GM21515 (cell line): ENCODE measurements around the gene DHX30.

ENCODE experiments used
- ATAC-seq: cut with Tn5 transposase; IDR thresholded peaks from one replicate; pipeline ENCODE4 v1.9.1; 2021; ENCODE audit not compliant: unreplicated experiment

Gene DHX30

DNA sequence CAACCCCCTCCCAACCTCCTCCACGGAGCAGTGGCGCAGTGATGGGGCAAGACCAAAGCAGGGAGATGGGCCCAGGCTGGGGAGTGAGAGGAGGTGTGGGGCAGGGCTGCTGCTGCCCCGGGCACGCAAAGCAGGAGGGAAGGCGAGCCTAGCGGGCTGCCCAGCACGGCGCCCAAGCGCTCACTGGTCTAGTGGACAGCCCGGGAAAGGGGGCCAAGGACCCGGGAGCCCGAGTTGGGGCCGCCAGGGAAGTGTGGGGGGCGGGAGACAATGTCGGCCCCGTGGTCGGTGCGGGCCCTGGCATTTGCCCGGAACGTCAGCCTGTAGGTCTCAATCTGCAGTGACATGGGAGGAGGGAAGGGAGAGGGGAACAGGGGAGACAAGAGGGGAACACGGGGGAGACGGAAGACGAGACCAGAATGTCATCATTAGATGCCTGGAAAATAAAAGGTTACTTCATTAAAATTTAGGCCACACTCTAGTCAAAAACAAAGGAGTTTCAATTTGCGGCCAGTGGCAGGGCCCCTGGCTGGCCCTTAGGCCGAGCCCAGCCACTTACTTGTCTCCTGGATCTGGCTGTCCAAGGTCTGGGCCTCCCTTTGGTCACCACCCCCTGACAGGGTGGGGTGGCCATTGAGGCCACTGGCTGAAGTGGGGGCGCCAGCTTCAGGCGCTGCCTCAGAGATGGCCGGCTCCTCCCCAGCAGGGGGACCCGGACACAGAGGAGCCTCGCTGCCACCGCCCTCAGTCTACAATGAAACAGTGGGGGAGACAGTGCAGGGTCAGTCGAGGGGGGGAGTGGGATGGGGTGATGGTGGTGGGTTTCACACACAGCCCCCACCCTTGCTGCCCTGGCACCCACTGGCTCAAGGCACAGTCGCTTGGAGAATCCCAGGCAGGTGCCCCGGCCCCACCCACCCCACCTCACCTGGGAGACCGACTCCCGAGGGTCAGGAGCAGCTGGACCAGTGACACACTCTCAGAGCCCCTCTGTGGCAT lies 50.0 kb downstream of the DHX30 start:
- ATAC-seq, result no peak

DNA sequence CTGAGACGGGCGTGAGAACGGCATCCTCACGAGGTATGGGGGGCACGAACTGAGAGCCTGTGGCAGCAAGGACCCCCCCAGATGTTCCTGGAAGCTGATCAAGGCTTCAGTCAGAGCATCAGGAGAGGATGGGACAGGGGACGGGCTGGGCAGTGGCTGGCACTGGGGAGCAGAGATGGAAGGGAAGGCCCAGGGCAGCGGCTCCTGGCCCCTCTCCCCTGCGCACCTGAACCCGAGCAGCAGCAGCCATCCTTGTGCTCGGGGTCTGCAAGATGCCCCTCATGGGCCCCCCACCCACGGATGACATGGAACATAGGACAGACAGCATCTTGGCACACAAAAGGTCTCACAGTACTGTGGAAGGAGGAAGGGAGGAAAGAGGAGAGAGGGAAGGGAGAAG lies 51.3 kb downstream of the DHX30 start:
- ATAC-seq, result no peak

DNA sequence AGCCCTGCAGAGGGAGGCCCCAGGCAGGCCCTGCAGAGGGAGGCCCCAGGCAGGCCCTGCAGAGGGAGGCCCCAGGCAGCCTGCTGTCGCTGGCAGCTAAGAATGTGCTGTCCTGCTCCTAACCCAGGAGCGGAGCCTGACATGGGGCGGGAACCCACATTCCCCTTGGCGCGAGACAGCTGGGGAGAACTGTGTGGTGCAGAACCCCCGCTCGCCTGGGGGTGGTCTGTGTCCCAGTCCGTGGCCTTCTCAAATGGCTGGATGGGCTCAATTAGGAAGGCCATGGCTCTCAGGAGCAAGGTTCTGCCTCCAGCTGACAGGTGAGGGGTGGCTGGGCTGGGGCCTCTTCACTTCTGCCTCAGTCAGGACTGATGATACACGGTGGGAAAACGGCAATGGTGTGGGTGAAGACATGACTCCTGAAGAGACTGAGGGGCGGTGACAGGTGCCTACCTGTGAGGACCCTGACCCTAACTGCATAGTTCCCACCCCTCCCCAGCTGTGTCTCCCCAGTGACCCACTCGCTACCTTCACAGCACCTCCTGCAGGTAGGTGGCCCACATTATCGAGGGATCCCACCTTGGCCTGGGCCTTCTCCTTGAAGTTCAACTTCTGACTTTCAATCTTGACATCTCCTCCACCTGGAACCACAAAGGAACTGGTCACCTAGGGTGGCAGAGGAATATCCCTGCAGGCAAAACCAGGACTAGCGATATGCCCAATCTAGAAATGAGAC lies 52.0 kb downstream of the DHX30 start:
- ATAC-seq, result no peak

DNA sequence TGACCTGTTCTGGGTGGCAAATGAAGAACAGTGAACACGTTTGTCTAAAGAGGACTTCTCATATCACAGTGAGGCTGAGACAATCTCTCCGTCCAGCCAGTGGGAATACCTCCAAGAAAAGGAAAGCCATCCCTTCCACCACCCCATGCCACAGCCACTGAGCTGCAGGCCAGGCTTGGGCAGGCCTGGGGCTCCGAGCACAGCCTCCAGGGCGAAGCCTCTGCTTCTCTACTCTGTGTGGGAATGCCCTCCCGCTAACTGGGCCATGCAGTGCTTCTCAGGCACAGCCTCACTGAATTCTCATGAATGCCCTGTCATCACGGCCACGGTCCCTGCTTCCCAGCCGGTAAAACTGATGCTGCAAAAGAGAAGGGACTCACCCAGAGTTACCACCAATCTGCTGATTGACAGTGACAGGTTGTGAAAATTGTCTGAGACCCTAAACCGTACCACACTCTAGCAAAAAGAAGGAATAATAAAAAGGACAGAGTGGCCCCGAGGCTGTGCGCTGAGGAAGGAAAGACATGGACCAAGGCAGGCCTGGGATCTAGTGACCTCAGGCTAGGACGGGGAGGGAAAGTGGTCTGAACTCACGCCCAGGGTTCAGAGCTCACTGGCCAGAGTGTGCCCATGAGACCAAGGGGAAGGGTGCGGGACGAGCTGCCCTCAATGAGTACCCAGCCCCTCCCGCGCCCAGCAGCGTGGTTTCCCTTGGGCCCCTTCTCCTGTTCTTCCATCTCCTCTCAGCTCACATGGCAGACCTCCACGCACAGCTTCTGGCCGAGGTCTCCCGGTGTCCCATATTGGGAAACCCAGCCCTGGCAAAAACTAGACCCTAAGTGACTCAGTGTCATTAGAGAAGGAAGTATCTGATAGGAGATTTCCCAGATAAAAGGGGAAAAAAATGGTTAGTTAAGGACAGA lies 52.8 kb downstream of the DHX30 start:
- no peak for ATAC-seq

DNA sequence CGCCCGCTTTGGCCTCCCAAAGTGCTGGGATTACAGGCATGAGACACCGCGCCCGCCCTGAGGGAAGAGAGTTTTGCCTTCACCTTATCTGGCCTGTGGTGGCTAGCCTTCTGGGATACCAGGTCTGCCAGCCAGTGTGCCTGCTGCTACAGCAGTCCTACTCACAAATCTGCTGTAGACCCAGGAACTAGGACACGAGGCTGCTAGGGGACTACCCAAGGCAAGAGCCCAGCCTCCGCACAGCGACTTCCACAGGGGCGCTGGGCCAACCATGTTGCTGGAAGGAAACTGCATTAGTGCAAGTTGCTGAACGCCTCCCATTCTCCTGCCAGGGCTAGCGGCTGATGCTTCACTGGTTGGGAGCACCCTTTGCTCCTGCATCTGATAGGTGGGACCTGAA lies 53.7 kb downstream of the DHX30 start:
- no peak for ATAC-seq

DNA sequence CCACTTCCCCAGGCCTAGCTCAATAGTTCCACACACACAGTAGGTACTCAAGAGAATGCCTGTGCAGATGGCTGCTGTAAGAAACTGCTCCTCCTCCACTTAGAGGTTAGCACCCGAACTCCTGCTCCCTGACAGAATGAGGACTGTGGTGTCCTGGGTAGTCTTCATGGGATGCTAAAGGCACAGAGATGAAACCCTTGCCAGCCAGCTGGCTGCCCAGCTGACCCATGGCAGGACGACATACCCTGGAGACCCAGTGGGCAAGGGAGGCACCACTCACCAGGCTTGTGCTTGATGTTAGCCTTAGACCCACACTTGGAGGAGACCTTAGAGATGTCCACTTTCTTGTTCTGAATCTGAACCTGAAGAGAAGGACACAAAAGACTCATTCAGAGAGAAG lies 54.2 kb downstream of the DHX30 start:
- no peak for ATAC-seq

DNA sequence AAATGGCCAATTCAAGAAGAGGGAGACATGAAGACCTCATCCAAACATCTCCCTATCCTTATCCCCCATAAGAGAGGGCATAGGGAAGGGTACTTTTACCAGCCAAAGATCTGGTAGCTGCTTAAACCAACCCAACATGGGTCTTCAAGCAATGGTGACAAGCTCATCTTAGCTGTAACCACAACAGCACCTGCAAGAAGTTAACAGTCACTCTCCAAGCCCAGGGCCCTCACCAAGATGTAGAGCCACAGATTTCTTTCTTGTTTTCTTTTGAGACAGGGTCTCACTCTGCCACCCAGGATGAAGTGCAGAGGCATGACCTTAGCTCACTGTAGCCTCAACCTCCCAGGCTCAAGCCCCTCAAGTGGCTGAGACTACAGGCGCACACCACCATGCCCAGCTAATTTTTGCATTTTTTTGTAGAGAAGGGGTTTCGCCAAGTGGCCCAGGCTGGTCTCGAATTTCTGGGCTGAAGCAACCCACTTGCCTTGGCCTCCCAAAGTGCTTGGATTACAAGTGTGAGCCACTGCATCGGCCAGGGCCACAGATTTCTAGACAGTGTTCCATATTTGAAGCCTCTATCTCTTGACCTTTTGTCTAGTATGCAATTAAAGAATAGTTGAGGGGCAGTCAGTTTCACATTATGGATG lies 57.1 kb downstream of the DHX30 start:
- ATAC-seq, result no peak

DNA sequence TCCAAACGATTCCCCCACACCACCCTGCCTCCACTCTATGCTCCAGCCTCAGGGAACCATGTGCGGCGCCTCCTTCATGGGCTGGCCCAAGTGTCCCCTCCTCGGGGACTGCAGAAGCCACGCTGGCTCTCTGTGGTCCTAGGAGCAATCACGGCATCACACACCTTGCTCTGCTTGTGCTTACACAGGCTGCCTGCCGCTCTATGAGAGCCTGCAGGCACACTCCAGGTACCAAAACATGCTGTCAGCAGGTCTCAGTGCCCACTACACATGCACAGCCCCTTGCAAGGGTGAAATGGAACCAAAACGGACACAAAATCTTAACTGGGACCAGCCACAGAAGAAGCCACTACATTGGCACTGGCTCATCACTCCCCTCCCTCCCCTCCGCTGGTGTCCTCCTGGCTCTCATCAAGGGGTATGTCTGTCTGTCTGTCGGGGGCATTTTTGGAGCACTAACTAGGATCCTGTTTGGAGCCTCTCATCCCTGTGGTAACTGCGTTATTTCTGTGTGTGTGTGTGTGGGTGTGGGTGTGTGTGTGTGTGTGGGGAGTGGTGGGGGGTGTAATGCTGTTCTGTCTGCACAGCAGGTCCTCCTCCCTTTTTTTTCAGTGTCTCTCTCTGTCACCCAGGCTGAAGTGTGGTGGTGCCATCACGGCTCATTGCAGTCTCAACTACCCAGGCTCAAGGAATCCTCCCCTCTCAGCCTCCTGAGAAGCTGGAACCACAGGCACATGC lies 60.6 kb downstream of the DHX30 start:
- no peak for ATAC-seq

DNA sequence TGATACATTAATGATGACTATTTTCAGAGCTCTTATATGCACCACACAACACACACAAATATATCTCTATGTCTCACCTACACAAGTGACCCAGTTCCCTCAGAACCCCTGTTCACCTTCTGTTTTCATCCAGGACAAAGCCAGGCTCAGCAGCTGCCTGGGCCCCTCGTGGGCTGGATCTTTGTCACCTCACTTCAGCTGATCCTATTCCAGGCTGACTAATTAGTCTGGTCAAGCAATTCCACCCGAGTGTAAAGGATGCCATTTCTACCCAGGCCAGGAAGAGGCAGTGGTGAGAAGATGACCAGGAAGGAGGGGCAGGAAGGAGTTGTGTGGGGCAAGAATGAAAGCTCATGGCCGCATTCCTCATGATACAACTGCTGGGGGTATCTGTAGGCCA lies 62.3 kb downstream of the DHX30 start:
- ATAC-seq, result no peak

DNA sequence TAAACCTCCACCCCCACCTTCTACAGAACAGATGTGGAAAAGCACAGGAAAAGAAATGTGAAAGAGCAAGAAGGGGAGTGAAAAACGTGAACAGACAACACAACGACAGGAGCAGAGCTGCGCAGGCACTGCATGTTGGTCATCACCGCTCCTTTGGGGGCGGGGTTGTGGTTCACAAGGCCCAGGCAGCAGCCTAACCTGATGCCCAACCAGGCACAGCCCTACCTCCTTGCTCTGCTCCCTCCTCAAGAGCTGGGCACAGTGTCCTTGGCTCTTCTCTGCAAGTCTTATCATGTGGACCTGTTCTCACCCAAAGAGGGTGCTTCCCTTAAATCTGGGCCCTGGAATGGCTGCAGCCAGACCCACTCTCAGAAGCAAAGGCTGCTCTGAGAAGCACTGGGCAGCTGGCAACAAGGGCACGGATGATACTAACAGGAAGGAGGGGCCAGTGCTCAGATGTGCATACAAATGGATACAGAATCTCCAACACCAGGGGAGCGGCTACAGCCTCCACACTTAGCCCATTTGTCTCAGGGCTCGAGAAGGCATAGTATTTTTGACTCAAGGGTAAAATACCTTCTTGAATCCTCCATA lies 64.6 kb downstream of the DHX30 start:
- ATAC-seq, result no peak

DNA sequence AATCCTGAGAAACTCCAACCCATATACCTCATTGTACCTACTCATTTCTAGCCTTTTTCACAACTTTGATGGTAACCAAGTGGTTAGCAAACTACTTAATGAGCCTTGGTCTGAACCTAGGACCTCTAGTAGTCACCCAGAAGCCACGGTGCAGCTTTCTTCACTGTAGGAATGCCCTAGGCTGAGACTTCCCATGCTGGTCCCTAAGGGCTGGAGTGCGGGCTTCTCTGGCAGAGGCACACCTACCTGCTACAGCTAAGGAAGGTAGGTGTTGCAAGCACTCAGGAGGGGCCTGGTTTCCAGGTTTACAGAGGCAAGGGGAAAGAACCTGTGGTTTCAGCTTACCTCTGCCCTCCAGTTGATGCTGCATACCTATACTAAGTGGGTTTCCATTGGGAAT lies 65.4 kb downstream of the DHX30 start:
- ATAC-seq, result no peak

DNA sequence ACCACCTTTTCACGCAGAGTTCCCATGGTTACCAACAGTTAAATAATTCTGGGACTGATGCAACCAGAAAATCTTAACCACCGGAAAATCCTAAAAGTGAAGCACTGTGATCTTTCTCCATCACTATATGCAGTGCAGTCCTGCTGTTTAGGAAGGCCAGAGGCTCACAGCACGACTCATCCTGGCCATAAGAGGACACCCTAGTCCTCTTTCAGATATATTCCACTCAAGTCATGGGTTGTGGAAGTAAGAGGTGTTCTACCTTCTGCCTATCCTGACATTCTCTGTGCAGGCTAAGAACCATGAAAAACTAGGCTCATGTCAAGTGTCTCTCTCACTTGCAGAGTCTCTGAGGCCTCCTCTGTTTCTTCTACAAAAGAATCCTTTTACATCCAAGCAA lies 67.2 kb downstream of the DHX30 start:
- no peak for ATAC-seq

DNA sequence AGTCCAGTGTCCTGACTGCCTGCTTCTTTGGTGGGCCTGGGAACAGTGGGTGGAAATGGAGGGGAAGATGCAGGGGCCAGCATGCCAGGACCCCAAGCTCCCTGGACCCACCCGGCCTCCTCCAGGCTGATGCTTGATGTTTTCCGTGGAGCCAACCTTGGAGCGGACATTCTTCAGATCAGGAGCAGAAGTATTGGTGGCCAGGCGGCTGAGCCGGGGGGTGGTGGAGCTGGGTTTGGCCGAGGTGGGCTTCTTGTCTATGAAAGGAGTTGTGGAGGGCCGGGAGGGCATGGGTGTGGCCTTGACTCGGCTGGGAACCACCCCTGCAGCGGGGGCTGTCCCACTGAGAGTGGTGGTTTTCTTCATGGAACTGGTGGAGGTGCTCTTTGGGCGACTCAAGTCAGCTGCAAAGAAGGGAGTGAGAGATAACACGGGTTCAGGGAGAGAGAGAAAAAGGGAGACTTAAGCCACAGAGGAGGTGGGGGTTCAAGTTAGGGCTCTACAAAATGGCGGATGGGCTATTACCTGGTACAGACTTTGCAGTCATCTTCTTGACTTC lies 67.8 kb downstream of the DHX30 start:
- no peak for ATAC-seq

DNA sequence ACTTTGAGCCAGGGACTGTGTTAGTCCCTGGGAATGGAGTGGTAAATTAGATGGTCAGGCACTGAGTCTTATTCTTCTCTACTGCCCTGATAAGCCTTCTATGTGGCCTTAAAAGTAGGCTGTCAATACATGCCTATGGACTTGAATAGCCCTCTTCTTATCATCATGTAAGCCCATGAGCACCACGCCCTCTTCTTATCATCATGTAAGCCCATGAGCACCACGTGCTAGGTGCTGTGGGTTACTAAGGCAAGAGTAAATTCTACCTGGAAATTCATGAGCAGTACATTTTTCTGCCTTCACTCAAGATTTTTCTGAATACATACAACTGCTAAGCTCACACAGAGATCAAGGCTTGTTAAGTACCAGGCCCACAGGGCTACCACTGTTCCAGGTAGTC lies 68.5 kb downstream of the DHX30 start:
- ATAC-seq, result no peak

DNA sequence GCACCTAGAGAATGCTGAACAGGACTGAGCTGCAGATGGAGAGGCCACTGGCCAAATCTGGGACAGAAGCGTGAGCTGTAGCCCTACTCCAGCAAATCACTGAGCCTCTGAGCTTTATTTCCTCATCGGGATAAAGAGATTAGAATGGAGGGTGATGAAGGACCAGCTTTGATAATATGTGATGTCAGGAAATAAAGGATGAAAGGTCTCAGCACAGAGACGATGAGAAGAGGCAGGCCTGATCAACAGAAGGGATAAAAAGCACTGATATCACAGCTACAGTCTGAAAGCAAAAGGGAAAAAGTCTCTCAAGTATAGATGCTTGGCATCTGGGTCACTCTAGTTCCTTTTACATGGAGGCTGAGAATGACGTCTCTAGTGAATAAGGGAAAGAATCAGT lies 70.0 kb downstream of the DHX30 start:
- no peak for ATAC-seq

DNA sequence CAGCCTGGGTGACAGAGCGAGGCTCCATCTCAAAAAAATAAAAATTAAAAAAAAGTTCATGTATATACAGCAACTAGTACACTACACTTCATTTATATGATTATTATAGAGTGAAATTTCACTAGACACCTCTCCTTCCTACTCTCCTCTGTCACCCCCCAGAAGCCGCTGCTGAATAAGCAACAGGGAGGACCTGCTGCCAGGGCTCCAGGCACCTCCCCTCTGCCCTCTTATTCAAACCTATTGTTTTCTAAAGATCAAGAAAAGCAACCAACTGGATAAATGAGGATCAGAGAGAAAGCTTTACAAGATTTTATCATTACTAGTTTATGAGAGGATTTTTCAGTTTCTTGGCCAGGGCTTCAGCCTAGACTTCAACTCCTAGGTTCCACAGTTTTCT lies 71.5 kb downstream of the DHX30 start:
- no peak for ATAC-seq

DNA sequence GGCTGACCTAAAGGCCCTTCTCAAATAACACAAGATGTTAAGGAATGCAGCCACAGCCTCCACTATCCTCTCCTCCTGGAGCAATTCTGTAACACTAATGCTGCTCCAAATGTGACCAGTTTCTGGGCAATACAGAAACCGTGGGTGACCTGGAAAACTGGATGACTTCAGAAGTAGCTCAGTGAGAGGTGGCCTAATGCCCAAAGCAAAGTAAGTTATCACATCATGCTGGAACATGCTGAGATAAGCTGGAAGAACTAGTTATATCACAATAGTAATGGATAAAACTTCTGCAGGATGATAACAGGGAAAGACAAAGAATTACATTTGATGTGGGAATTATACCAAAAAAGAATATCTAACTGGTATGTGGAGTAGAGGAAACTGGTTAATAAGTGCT lies 72.0 kb downstream of the DHX30 start:
- ATAC-seq, result no peak

DNA sequence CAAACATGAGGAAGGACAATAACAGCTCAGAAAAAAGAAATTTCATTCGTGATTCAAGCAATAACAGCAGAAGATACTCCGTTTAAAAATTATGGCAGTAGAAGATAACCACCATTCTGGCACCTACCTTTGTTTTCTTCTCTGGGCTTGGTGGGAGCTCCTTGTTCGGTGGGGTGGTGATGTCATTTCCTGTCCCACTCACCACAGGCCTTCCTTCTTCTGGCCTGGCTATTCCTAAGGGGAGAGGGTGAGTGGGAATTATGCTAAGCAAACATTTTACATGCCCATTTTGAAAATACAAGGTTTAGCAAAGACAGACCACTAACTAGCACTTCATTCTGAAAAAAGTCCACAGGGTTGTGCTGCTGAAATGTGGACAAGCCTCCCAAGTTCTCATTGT lies 74.4 kb downstream of the DHX30 start:
- ATAC-seq, result no peak

DNA sequence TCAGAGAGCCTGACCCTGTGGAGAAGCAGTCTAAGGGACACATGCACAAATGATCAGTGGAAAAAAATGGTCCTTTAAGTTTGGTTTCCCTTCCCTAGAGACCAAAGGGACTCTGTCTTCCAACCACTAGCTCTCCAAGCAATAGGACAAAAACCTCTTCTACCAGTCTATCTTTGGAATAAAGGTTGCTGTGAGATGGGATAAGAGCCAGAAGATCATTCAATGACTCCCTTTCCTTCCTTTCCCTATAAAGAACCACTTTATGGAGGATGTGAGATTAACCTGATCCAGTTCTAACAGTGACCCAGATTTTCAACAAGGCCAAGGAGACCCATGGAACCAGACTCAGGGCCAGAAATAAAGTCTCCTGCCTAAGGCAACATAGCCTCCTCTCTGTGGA lies 74.8 kb downstream of the DHX30 start:
- ATAC-seq, result no peak
